ENCODE measurements around the gene TSC22D4. TPM values are rescaled to one million over a fixed set of nuclear protein-coding genes. Genes with fewer than 3 reads are reported as not detected.

Gene TSC22D4
- total and polyA plus RNA-seq, 2 experiments from 2014 or later = 19.1 to 30.7 TPM

- 86 to 87% methylated on average over 4 of the region's 4 CpGs for WGBS, 2 experiments (ENCODE audit: low coverage in 1 of 2, low lambda C conversion rate in 2 of 2, missing lambda C conversion rate in 2 of 2)
- no peak overlapping the region for H3K4me3 ChIP-seq
- no peaks in the 10 kb centered on the region for H4K20me1 ChIP-seq (ENCODE audit: insufficient read depth)
- in situ Hi-C loops (cut with MboI) = no loop called here
- H3K27me3 ChIP-seq (replicated peaks; ENCODE audit: insufficient read depth) = no peaks in the 10 kb centered on the region
- no peak for TF ChIP-seq EZH2phosphoT487 (IDR thresholded peaks at IDR 0.05; ENCODE audit: insufficient read depth, low read depth)
- TF ChIP-seq EZH2 (IDR thresholded peaks at IDR 0.05; ENCODE audit: insufficient read depth, poor library complexity, severe bottlenecking) = no peak
- H2AFZ ChIP-seq = no peak overlapping the region
- H3F3A ChIP-seq (ENCODE audit: insufficient read depth) = peaks cover 22% of the 10 kb centered on the region
- DNase-seq = no peak
- H3K79me2 ChIP-seq (ENCODE audit: insufficient read depth) = peaks cover 62% of the 10 kb centered on the region
- peak overlapping the region; percentile 28 for H3K4me2 ChIP-seq (ENCODE audit: unreplicated experiment)
- no peaks in the 10 kb centered on the region for H3K9me3 ChIP-seq (ENCODE audit: low read depth)
- peaks cover 19% of the 10 kb centered on the region; the same call in 1 of the 2 replicates for H3K4me1 ChIP-seq (ENCODE audit: insufficient read depth)
- H3K9ac ChIP-seq = peak overlapping the region; percentile 98; the same call in 1 of the 2 replicates
- peaks cover 3% of the 10 kb centered on the region; the same call in 1 of the 2 replicates for H3K36me3 ChIP-seq (ENCODE audit: low read depth)
- no peak overlapping the region for H3K27ac ChIP-seq
- H3K9me2 ChIP-seq (ENCODE audit: insufficient read depth) = no peaks in the 10 kb centered on the region
Measured at GRCh38 chr7:100432053-100432452, 47.0 kb downstream of the TSC22D4 start.

GRCh38 chr7:100431286-100431735 lies 47.7 kb downstream of the TSC22D4 start:
- no peaks in the 10 kb centered on the region for H3K9me2 ChIP-seq (ENCODE audit: insufficient read depth)
- H3K79me2 ChIP-seq (ENCODE audit: insufficient read depth) = peaks cover 62% of the 10 kb centered on the region
- WGBS, 2 experiments (ENCODE audit: low coverage in 1 of 2, low lambda C conversion rate in 2 of 2, missing lambda C conversion rate in 2 of 2) = 90 to 96% methylated on average over 23 of the region's 23 CpGs
- H3K4me1 ChIP-seq (ENCODE audit: insufficient read depth) = 0 out of 2 replicates have a peak, but pooled peaks cover 19% of the 10 kb centered on the region
- no peaks in the 10 kb centered on the region for H3K9me3 ChIP-seq (ENCODE audit: low read depth)
- H3K27ac ChIP-seq = no peak overlapping the region
- no peak overlapping the region for H2AFZ ChIP-seq
- H3K27me3 ChIP-seq (replicated peaks; ENCODE audit: insufficient read depth) = no peaks in the 10 kb centered on the region
- H3K4me2 ChIP-seq (ENCODE audit: unreplicated experiment) = peak overlapping the region; percentile 76
- no peaks in the 10 kb centered on the region for H4K20me1 ChIP-seq (ENCODE audit: insufficient read depth)
- TF ChIP-seq EZH2 (IDR thresholded peaks at IDR 0.05; ENCODE audit: insufficient read depth, poor library complexity, severe bottlenecking) (no peak), EZH2phosphoT487 (IDR thresholded peaks at IDR 0.05; ENCODE audit: insufficient read depth, low read depth) (no peak)
- in situ Hi-C loops (cut with MboI) = no loop called here
- peak overlapping the region; percentile 92 for H3K4me3 ChIP-seq
- H3K9ac ChIP-seq = peak overlapping the region; percentile 98
- peaks cover 22% of the 10 kb centered on the region for H3F3A ChIP-seq (ENCODE audit: insufficient read depth)
- DNase-seq = no peak
- H3K36me3 ChIP-seq (ENCODE audit: low read depth) = peaks cover 3% of the 10 kb centered on the region; the same call in 1 of the 2 replicates

GRCh38 chr7:100430493-100431285 lies 48.3 kb downstream of the TSC22D4 start:
- Histone ChIP-seq H3K9ac (peak overlapping the region; percentile 98), H3K27me3 (replicated peaks; ENCODE audit: insufficient read depth) (no peaks in the 10 kb centered on the region), H4K20me1 (ENCODE audit: insufficient read depth) (no peaks in the 10 kb centered on the region), H3K9me2 (ENCODE audit: insufficient read depth) (no peaks in the 10 kb centered on the region), H3K4me2 (ENCODE audit: unreplicated experiment) (peak overlapping the region; percentile 76), H3K79me2 (ENCODE audit: insufficient read depth) (peaks cover 60% of the 10 kb centered on the region), H3K4me3 (peak overlapping the region; percentile 92), H3K9me3 (ENCODE audit: low read depth) (no peaks in the 10 kb centered on the region), H3K4me1 (ENCODE audit: insufficient read depth) (0 out of 2 replicates have a peak, but pooled peaks cover 19% of the 10 kb centered on the region), H3K36me3 (ENCODE audit: low read depth) (peaks cover 3% of the 10 kb centered on the region; the same call in 1 of the 2 replicates), H2AFZ (peak overlapping the region; percentile 40), H3F3A (ENCODE audit: insufficient read depth) (peaks cover 22% of the 10 kb centered on the region), H3K27ac (peak overlapping the region; percentile 100)
- TF ChIP-seq EZH2phosphoT487 (IDR thresholded peaks at IDR 0.05; ENCODE audit: insufficient read depth, low read depth) (no peak), EZH2 (IDR thresholded peaks at IDR 0.05; ENCODE audit: insufficient read depth, poor library complexity, severe bottlenecking) (no peak)
- 23 to 25% methylated on average over 30 to 31 of the region's 31 CpGs for WGBS, 2 experiments (ENCODE audit: low coverage in 1 of 2, low lambda C conversion rate in 2 of 2, missing lambda C conversion rate in 2 of 2)
- peak; percentile 55 for DNase-seq
- in situ Hi-C loops (cut with MboI) = no loop called here

- 1% methylated on average over 67 to 73 of the region's 95 CpGs for WGBS, 2 experiments (ENCODE audit: low coverage in 1 of 2, low lambda C conversion rate in 2 of 2, missing lambda C conversion rate in 2 of 2)
- Histone ChIP-seq H3K9ac (peak within 1 kb of the TSS; percentile 98), H3K27ac (peak within 1 kb of the TSS; percentile 100), H3K4me1 (ENCODE audit: insufficient read depth) (0 out of 2 replicates have a peak, but pooled peaks cover 14% of the 10 kb centered on the region), H3K36me3 (ENCODE audit: low read depth) (no peaks in the 10 kb centered on the region), H3K4me3 (peak within 1 kb of the TSS; percentile 92), H2AFZ (peak within 1 kb of the TSS; percentile 94), H3K9me2 (ENCODE audit: insufficient read depth) (no peaks in the 10 kb centered on the region), H4K20me1 (ENCODE audit: insufficient read depth) (no peaks in the 10 kb centered on the region), H3K4me2 (ENCODE audit: unreplicated experiment) (peak within 1 kb of the TSS; percentile 94), H3K9me3 (ENCODE audit: low read depth) (no peaks in the 10 kb centered on the region), H3K79me2 (ENCODE audit: insufficient read depth) (peaks cover 52% of the 10 kb centered on the region), H3K27me3 (replicated peaks; ENCODE audit: insufficient read depth) (no peaks in the 10 kb centered on the region), H3F3A (ENCODE audit: insufficient read depth) (peaks cover 16% of the 10 kb centered on the region; the same call in 1 of the 2 replicates)
- in situ Hi-C loops (cut with MboI) = no loop called here
- TF ChIP-seq EZH2 (IDR thresholded peaks at IDR 0.05; ENCODE audit: insufficient read depth, poor library complexity, severe bottlenecking) = no peak
- TF ChIP-seq EZH2phosphoT487 (IDR thresholded peaks at IDR 0.05; ENCODE audit: insufficient read depth, low read depth) = no peak
- peak; percentile 100 for DNase-seq
Measured at GRCh38 chr7:100429637-100430492, 49.1 kb downstream of the TSC22D4 start, which contains the start of gene MEPCE. MEPCE (plus strand) TSS chr7:100429831; CDS start chr7:100430019, 188 bp downstream.

Measured in GM23248 (cell line).